Fibroblast of skin of right quadriceps (primary cell): ENCODE measurements around the gene MLLT1.
"Not testable (repeated sequence)": the region's sequence is repeated elsewhere in the genome, so short reads cannot be mapped to it uniquely, and the experiment has no call there.

Source experiments
- DNase-seq: peaks from one replicate; pipeline ENCODE4 v3.0.0-alpha.2; 2013

MLLT1 gene, protein sequence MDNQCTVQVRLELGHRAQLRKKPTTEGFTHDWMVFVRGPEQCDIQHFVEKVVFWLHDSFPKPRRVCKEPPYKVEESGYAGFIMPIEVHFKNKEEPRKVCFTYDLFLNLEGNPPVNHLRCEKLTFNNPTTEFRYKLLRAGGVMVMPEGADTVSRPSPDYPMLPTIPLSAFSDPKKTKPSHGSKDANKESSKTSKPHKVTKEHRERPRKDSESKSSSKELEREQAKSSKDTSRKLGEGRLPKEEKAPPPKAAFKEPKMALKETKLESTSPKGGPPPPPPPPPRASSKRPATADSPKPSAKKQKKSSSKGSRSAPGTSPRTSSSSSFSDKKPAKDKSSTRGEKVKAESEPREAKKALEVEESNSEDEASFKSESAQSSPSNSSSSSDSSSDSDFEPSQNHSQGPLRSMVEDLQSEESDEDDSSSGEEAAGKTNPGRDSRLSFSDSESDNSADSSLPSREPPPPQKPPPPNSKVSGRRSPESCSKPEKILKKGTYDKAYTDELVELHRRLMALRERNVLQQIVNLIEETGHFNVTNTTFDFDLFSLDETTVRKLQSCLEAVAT

DNA sequence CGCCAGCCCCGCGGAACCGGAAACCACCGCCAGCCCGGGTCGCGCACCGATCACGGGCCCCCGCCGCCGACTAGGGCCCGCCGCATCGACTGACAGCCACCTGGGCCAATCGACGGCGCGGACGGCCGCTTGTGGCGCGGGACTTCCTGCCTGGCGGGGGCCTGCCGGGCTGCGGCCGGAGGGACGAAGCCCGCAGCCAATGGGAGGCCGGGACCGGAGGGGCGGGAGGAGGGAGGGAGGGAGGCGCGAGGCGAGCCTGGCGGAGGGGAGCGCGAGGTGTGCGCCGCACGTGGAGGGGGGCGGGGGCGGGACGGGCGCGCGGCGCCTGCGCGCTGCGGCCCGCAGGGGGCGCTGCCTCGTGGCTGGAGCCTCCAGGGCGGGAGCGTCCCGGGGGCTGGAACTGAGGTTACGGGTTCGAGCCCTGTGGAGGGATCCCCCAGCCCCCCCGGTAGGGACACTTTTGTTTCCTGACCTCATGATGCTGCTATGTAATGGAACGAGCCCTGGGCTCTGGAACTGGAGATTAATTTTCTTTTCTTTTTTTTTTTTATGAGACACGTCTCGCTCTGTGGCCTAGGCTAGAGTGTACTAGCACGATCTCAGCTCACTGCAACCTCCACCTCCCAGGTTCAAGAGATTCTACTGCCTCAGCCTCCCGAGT is at the start of gene MLLT1:
TSS of gene MLLT1 (minus strand) at position 45 of the 661 bp plus-strand sequence. CDS start 191 bp downstream, outside the sequence.
- peak; percentile 98 for DNase-seq

DNA sequence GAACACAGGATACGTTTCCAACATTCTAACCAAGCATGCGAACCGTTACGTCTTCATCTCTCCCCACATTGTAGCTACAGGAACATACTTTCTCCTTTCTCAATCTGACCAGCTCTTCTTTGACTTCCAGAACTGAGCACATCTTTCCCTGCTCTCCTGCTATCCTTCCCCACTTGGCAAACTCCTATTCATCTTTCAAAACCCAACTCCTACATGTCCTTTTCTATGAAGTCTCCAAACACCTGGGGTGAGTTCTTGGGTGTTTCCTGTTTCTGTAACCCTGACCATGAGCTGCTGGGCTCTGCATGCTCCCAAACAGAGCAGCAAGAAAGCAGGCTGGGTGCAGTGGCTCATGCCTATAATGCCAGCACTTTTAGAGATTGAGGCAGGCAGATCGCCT is 47.0 kb upstream of the MLLT1 start:
- DNase-seq: no peak

- DNase-seq: no peak
Measured at GRCh38 chr19:6325614-6326013, 45.8 kb upstream of the MLLT1 start.

DNA sequence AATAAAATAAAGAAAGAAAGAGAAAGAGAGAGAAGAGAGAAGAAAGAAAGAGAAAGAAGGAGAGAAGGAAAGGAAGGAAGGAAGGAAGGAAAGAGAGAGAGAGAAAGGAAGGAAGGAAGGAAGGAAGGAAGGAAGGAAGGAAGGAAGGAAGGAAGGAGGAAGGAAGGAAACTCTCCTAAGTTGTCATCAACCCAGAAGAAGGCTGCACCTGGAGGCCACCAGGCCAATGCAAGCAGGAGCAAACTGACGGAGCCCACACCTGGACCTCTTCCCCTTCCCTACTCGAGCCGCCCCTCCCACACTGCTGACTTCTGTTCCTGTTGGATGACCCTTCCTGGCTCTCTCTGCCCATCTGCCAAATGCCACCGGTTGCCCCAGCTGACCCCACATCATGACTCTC is 45.0 kb upstream of the MLLT1 start:
- no peak for DNase-seq

DNA sequence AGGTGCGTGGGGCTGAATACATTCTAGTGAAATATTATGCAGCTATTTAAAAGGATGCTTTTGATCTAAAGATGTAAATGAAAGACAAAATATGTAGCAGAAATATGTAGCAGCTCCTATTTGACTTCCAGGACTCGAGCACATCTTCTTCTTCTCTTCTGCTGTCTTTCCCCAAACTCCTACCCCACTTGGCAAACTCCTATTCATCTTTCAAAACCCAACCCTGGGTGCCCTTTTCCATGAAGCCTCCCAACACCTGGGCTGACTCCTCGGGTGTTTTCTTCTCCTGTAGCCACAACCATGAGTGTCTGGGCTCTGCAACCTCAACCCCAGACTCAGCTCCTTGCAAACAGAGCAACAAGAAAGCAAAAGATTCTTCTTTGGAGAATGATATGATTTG is 42.5 kb upstream of the MLLT1 start:
- DNase-seq: no peak

- DNase-seq: no peak
Measured at GRCh38 chr19:6319376-6319775, 39.6 kb upstream of the MLLT1 start.

DNA sequence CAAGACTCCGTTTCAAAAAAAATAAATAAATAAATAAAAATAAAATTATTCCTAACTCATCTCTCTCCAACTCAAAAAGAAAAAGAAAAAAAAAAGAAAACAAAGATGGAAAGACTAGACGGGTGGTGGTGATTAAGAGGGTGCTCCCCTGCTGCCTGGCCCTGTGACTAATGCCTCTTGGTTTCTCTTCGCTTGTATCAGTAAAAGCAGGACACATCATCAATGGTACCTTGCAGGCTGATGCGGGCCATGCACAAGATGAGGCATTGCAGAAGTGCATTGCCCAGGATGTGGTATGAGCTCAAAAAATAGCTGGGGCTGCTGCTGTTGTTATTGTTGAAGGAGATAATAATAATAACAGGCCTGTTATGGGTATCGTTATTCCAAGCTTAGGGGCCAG is 39.0 kb upstream of the MLLT1 start:
- no peak for DNase-seq

DNA sequence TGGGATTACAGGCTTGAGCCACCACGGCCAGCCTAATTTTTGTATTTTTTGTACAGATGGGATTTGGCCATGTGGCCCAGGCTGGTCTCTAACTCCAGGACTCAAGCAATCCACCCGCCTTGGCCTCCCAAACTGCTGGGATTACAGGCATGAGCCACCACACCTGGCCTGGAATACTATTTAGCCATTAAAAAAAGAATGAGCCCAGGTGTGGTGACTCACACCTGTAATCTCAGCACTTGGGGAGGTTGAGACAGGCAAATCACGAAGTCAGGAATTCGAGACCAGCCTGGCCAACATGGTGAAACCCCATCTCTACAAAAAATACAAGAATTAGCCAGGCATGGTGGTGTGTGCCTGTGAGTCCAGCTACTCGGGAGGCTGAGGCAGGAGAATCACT is 35.9 kb upstream of the MLLT1 start:
- DNase-seq: not testable (repeated sequence)

DNA sequence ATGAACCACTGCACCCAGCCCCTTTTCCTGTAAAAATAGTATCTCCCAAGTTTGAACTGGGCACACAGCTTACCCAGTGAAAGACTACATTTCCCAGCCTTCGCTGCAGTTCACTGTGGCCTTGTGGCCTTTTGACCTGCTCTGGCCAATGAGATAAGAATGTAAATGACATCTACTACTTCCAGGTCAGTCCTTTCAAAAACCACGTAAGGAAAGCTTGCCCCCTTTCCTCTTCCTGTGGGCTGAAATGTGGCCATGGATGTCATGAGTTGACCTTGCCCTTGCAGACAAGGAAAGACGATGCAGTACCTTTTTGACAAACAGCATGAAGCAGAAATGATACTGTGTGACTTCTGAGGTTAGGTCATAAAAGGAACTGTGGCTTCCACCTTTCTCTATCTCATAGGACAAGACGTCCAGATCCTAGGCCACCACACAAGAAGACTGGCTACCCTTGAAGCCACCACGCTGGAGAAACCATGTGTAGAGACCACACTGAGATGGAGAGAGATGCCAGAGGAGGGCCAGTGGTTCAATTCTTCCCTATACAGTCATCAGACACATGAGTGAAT is 33.7 kb upstream of the MLLT1 start:
- DNase-seq: no peak

DNA sequence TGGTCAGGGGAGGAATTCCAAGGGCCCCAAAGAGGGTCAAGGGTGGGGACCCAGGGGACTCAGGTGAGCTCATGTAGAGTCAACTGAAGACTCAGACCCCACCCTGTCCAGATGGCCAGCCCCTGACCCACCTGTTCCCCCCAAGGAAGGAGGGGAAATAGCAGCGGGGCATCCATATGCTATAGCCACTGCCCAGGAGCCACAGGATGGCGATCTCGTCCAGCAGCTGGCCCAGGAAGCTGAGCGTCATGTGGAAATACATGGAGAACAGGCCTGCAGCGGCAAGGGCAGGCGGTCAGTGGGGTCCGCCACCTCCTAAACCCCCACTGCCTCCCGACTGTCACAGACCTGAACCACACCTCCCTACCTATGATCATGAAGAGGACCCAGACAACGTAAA is 32.2 kb upstream of the MLLT1 start:
- DNase-seq: no peak

DNA sequence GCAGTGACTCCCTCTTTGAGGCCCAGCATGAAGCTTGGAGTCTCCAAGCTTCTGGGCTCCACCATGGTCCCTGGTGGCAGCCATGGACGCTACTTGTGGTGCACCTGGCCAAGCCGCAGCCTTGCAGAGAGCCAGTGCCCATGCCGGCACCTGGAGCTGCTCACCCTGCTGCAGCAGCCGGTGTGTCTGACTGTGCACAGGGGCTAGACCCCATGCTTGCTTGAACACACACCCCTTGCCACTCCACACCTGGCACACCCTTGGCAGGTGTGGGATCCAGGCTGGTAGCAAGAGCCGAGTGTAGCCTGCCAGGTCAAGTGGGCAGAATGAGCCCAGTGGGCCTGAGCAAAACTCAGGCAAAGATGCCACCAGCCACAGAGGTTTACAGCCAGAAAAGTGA is 18.6 kb upstream of the MLLT1 start:
- DNase-seq: no peak

GRCh38 chr19:6297202-6297601 is 17.4 kb upstream of the MLLT1 start:
- no peak for DNase-seq

- no peak for DNase-seq
Measured at GRCh38 chr19:6292006-6292405, 12.2 kb upstream of the MLLT1 start.

- no peak for DNase-seq
Measured at GRCh38 chr19:6288737-6289136, 9.0 kb upstream of the MLLT1 start.

- no peak for DNase-seq
Measured at GRCh38 chr19:6287269-6287885, 7.6 kb upstream of the MLLT1 start.

DNA sequence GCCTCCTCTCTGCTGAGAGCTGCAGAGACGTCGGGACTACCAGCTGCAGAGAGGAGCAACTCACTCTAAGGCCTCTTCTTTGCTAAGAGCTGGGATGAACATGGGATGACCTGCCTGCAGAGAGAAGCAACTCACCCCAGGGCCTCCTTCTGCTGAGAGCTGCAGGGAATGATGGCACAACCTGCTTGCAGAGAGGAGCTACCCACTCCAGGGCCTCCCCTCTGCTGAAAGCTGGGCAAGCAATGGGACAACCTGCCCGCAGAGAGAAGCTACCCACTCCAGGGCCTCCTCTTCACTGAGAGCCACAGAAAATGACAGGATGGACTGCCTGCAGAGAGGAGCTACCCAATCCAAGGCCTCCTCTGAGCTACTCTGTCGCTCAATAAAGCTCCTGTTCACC is 6.9 kb upstream of the MLLT1 start:
- DNase-seq: no peak

DNA sequence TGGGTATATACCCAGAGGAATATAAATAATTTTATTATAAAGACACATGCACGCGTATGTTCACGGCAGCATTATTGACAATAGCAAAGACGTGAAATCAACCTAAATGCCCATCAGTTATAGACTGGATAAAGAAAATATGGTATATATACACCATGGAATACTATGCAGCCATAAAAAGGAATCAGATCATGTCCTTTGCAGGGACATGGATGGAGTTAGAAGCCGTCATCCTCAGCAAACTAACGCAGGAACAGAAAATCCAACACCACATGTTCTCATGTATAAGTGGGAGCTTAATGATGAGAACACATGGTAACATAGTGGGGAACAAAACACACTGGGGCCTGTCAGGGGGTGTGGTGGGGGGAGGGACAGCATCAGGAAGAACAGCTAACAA is 2.6 kb upstream of the MLLT1 start:
- DNase-seq: not testable (repeated sequence)

- no peak for DNase-seq
Measured at GRCh38 chr19:6279620-6279930, 200 bp downstream of the MLLT1 start.

- DNase-seq: no peak
Measured at GRCh38 chr19:6278740-6279619, 795 bp downstream of the MLLT1 start.

GRCh38 chr19:6278051-6278450 is 1.7 kb downstream of the MLLT1 start:
- DNase-seq: no peak

DNA sequence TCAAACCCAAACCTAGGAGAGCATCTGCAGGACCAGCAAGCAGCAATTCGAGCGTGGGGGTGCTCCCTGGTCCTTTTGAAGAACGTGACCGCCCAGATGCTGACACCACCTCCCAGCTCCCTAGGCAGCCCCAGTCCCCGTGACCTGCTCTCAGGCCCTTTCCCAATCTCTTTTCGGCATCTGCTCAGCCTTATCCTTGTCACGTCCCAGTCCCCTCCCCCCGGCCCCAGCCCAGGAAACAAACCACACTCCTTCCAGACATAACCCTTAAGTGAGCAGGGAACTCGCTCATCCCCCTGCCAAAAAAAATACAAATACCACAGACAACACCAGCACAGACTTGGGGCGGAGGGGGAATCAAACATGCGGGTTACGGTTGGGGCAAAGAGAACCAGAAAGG is 3.3 kb downstream of the MLLT1 start:
- DNase-seq: peak; percentile 85

- DNase-seq: no peak
Measured at GRCh38 chr19:6275170-6275744, 4.5 kb downstream of the MLLT1 start.
